Spinal cord (tissue), 10 donors: ENCODE measurements around the gene CLEC16A. TPM values are rescaled to one million over a fixed set of nuclear protein-coding genes. Genes with fewer than 3 reads are reported as not detected.
"Not testable (repeated sequence)": the region's sequence is repeated elsewhere in the genome, so short reads cannot be mapped to it uniquely, and the experiment has no call there.

Experiments
- DNase-seq, 6 donors: peaks; one replicate each; pipeline versions ENCODE4 v3.0.0 to v3.0.0-alpha.2; 2013 to 2015; ENCODE audit warnings: low spot score in 6 of 6, low read depth in 4 of 6
- H3K27ac ChIP-seq: one replicate; pipeline ENCODE4 v1.5.1; 2013; ENCODE audit warnings: low read depth, low read length, control low read depth
- H3K27me3 ChIP-seq: one replicate; pipeline ENCODE4 v1.6.1; 2013; ENCODE audit warnings: low read length; ENCODE audit not compliant: control insufficient read depth, insufficient read depth
- H3K36me3 ChIP-seq: one replicate; pipeline ENCODE4 v1.6.1; 2013; ENCODE audit warnings: low read length; ENCODE audit not compliant: control insufficient read depth, insufficient read depth
- H3K4me1 ChIP-seq: one replicate; pipeline ENCODE4 v1.6.1; 2013; ENCODE audit warnings: low read length; ENCODE audit not compliant: control insufficient read depth, insufficient read depth
- H3K4me3 ChIP-seq: one replicate; pipeline ENCODE4 v1.5.1; 2013; ENCODE audit warnings: low read depth, low read length, control low read depth
- H3K9me3 ChIP-seq: one replicate; pipeline ENCODE4 v1.6.1; 2013; ENCODE audit warnings: low read length; ENCODE audit not compliant: control insufficient read depth, insufficient read depth
- WGBS: methylation state at CpG from one replicate; pipeline ENCODE4 v1.1.5; 2013; ENCODE audit warnings: missing lambda C conversion rate; ENCODE audit not compliant: insufficient coverage; 5-methylcytosine and 5-hydroxymethylcytosine counted together
- polyA plus RNA-seq, 2 donors: library from polyadenylated mRNA; unstranded; fragments of 120-200 nt; gene quantifications; one replicate each; pipeline ENCODE4 v1.2.1, GENCODE V29; 2013; ENCODE audit not compliant: insufficient read length in 2 of 2
- total RNA-seq, 2 donors: library from RNA; depleted of rRNA in 1 of 2; stranded (reverse); fragments of 120-200 nt in 1 of 2; fragments of >200 nt in 1 of 2; gene quantifications; one replicate each; pipeline versions ENCODE4 v1.2.3 to v1.2.4, GENCODE V29; 2013 to 2014
- donor health status: healthy.

Gene CLEC16A
- total and polyA plus RNA-seq, 4 donors, result 19.5 to 38.4 (median 25.1) TPM

GRCh38 chr16:10939649-10940234 is 4.6 kb upstream of the CLEC16A start:
- Histone ChIP-seq H3K4me1 (peaks cover 56% of the 10 kb centered on the region), H3K27me3 (no peaks in the 10 kb centered on the region), H3K9me3 (no peaks in the 10 kb centered on the region), H3K36me3 (peaks cover 10% of the 10 kb centered on the region), H3K4me3 (peak overlapping the region; percentile 68), H3K27ac (no peak overlapping the region)
- DNase-seq, result no peak
- WGBS, result 85% methylated on average over 7 of the region's 7 CpGs

GRCh38 chr16:10940501-10941079 is 3.8 kb upstream of the CLEC16A start:
- peak overlapping the region; percentile 68 for H3K4me3 ChIP-seq
- H3K4me1 ChIP-seq, result peaks cover 64% of the 10 kb centered on the region
- WGBS, result 21% methylated on average over 8 of the region's 8 CpGs
- H3K27me3 ChIP-seq, result no peaks in the 10 kb centered on the region
- H3K36me3 ChIP-seq, result peaks cover 10% of the 10 kb centered on the region
- no peaks in the 10 kb centered on the region for H3K9me3 ChIP-seq
- H3K27ac ChIP-seq, result no peak overlapping the region
- peak in 2 of 6 donors; percentile 28 to 69 for DNase-seq

DNA sequence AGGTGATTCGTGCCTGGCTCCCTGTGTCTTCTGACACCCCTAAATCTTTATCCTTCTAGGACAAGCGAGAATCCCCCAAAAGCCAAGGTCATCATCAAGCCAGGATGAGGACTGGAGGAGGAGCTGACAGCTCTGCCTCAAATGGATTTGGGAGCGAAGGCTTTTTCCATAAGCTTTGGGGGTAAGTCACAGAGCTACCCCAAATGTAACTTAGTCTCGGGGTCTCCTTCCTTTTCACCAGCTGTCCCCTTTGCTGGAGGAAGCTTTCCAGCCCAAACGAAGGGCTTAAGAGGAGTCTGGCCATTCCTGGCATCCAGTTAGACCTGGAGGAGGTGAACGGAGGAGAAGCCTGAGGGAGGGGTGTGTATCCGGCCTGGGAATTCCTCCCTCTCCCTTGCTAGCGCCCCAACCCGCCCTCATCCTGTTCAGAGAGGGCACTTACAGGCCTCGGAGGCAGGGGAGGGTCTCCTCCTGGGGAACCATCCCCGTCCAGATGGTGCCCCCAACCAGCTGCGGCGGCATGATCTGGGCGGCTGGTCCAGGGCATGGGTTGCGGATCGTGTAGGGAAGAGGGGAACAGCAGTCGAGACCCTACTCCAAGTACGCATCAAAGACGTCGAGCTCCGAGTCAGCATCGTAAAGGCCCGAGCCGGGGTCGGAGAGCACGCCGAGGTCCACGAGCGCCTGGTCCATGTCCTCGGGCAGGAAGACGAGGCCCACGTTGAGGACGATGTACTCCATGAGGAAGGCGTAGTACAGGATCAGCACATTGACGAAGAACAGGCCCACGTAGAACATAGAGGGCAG is 3.0 kb upstream of the CLEC16A start:
- peak in 1 of 6 donors; percentile 26 for DNase-seq
- H3K27ac ChIP-seq, result no peak overlapping the region
- 5% methylated on average over 20 of the region's 36 CpGs for WGBS

GRCh38 chr16:10941935-10942351 is 2.4 kb upstream of the CLEC16A start:
- H3K27me3 ChIP-seq, DNase-seq, H3K36me3 ChIP-seq, H3K9me3 ChIP-seq, H3K27ac ChIP-seq: not testable (repeated sequence)
- Histone ChIP-seq H3K4me3 (peak overlapping the region; percentile 68), H3K4me1 (peaks cover 70% of the 10 kb centered on the region)
- WGBS, result 0% methylated on average over 51 of the region's 52 CpGs

More for the DNA sequence above, 3.0 kb upstream of the CLEC16A start:
- H3K9me3 ChIP-seq, result no peaks in the 10 kb centered on the region
- no peaks in the 10 kb centered on the region for H3K27me3 ChIP-seq
- H3K36me3 ChIP-seq, result peaks cover 10% of the 10 kb centered on the region
- peak overlapping the region; percentile 68 for H3K4me3 ChIP-seq
- peaks cover 70% of the 10 kb centered on the region for H3K4me1 ChIP-seq

- WGBS, result under 1% methylated on average over 51 of the region's 55 CpGs
- peak; percentile 83 to 97 (median 88) for DNase-seq
- Histone ChIP-seq H3K27ac (peak within 1 kb of the TSS; percentile 61), H3K9me3 (no peaks in the 10 kb centered on the region), H3K36me3 (peaks cover 10% of the 10 kb centered on the region), H3K27me3 (no peaks in the 10 kb centered on the region), H3K4me3 (peak within 1 kb of the TSS; percentile 68), H3K4me1 (peaks cover 70% of the 10 kb centered on the region)
Measured at GRCh38 chr16:10942352-10943063, 1.9 kb upstream of the CLEC16A start, which contains the start of gene DEXI. DEXI (minus strand) TSS chr16:10942468; CDS start chr16:10942005, 463 bp downstream.

- no peak overlapping the region for H3K27ac ChIP-seq
Measured at GRCh38 chr16:10943064-10943353, 1.4 kb upstream of the CLEC16A start.

DNA sequence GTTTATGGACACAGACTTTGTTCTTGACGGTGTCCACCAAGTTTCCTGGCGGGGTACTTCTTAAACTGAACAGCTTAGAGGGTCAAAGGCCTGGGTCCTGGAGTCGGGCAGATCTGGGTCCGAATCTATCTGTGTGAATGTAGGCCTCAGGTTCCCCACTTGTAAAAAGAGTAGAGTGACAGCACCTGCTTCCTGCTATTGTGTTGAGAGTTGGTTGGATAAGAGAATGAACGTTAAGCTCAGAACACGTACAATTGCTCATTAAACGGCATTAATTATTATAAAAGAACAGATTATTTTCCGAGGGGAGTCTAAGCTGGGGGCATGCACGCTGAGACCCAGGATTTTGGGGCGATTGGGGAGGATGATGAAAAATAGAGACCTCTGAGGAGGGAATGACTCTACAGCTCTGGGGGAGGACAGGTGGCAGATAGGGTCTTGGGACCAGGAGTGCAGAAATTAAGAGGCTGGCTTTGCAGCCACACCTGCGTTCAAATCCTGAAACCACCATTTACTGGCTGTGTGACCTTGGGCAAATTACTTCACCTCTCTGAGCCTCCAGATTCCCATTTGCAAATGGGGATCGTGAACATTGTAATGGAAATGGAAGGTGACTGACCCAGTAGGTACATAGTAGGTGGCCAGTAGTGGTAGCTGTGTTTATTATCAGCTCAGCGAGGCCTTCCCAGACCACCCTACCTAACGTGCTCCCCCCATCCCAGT is 862 bp downstream of the CLEC16A start:
- Histone ChIP-seq H3K36me3 (peaks cover 3% of the 10 kb centered on the region), H3K4me1 (peaks cover 51% of the 10 kb centered on the region), H3K9me3 (no peaks in the 10 kb centered on the region), H3K27ac (no peak overlapping the region), H3K4me3 (peak overlapping the region; percentile 79), H3K27me3 (no peaks in the 10 kb centered on the region)
- WGBS, result 36% methylated on average over 7 of the region's 14 CpGs
- DNase-seq, result no peak

More at GRCh38 chr16:10943064-10943353, 1.4 kb upstream of the CLEC16A start:
- no peaks in the 10 kb centered on the region for H3K27me3 ChIP-seq
- no CpG with 5 or more reads among the region's 7 CpGs for WGBS
- no peak for DNase-seq
- peaks cover 66% of the 10 kb centered on the region for H3K4me1 ChIP-seq
- H3K4me3 ChIP-seq, result peak overlapping the region; percentile 68
- H3K36me3 ChIP-seq, result peaks cover 10% of the 10 kb centered on the region
- H3K9me3 ChIP-seq, result no peaks in the 10 kb centered on the region

GRCh38 chr16:10946308-10946707 is 1.9 kb downstream of the CLEC16A start:
- no peak overlapping the region for H3K4me3 ChIP-seq
- H3K4me1 ChIP-seq, result peaks cover 46% of the 10 kb centered on the region
- no peak overlapping the region for H3K27ac ChIP-seq
- no peaks in the 10 kb centered on the region for H3K27me3 ChIP-seq
- no peaks in the 10 kb centered on the region for H3K9me3 ChIP-seq
- H3K36me3 ChIP-seq, result peaks cover 3% of the 10 kb centered on the region
- WGBS, result 7% methylated on average over 1 of the region's 5 CpGs
- DNase-seq, result no peak

GRCh38 chr16:10947211-10947787 is 2.9 kb downstream of the CLEC16A start:
- H3K4me3 ChIP-seq, result no peak overlapping the region
- no peaks in the 10 kb centered on the region for H3K9me3 ChIP-seq
- H3K27ac ChIP-seq, result peak overlapping the region; percentile 0
- H3K4me1 ChIP-seq, result peaks cover 44% of the 10 kb centered on the region
- peaks cover 3% of the 10 kb centered on the region for H3K36me3 ChIP-seq
- WGBS, result 69% methylated on average over 7 of the region's 10 CpGs
- no peaks in the 10 kb centered on the region for H3K27me3 ChIP-seq
- no peak for DNase-seq
